Stimulated activated CD4-positive, alpha-beta T cell treated with anti-CD3 and anti-CD28 coated beads, Interleukin-2, amount 100 ng/mL, for 24 hours (primary cell): Measurements from ENCODE around the gene LILRB5.
"Not testable (repeated sequence)": the region's sequence is repeated elsewhere in the genome, so short reads cannot be mapped to it uniquely, and the experiment has no call there.

Experiments used
- DNase-seq, 2 donors: peaks; one replicate each; pipeline ENCODE4 v3.0.0-alpha.2; 2020

The LILRB5 gene

DNA sequence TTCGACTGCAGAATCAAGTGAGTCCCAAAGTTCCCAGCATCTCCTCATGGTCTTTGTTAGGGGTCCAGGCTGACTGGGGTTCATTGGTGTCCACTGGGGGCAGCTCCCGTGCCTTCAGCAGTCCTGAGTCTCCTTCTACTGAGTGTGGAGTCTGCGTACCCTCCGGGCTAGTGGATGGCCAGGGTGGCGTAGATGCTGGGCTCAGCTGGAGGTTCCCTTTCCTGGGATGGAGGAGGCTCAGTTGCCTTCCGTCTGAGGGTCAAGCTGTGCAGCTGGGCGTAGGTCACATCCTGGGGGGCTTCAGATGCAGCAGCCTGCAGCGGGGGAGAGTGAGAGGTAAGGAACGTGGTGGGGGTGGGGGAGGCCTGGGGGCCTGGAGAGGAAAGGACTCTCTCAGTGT, 17.4 kb upstream of the LILRB5 start:
- not testable (repeated sequence) for DNase-seq

DNA sequence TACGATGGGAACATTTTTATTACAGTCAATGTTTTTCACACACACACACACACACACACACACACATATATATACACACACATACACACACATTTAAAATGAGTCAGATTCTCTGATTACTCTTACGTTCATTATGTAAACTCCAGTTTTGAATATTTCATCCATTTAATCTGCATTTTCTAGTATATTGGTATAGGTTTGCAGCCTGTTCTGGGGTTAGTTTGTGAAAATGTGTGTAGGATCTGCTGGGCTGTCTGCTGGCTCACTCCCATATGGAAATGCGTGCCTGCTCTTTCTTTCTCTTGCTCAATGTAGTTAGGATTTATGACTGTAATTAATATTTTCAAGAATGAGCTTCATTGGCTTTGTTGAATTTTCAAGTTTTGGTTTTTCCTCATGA, 16.7 kb upstream of the LILRB5 start:
- no peak for DNase-seq

DNA sequence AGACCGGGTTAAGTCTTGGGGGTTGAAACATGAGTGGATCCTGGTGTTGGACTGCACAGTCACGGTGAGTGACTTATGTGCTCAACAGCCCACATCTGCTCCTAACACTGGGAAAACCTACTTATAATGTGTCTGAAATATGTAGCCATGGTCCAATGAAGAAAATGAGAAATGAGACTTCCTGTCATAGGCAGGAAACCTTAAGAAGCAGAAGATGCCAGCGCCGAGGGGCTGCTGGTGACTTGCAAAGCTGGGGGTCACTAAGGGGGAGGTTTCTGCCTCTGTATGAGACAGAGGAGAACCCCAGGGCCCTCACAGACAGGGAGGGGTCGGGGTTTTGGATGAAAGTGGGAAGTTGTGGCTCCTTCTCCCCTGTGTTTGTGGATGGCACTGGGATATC, 15.1 kb upstream of the LILRB5 start:
- not testable (repeated sequence) for DNase-seq

DNA sequence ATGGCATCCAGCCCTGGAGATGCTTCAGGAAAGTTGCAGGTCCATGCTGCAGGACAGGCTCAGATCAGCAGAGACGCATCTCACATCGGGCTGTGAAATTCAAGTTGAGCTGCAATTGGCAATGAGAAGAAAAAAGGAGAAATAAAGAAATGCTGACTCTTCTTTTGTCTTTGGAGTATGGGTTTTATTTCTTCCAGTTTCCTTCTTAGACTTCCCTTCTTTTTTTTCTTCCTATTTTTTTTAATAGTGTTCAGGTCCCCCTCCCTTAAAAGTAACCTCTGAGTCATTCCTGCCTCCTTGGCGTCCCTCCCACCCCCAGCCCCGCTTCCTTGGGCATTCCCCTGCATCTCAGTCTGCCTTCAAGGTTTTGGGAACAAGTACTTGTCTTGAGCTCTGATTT, 14.5 kb upstream of the LILRB5 start:
- DNase-seq, result not testable (repeated sequence)

DNA sequence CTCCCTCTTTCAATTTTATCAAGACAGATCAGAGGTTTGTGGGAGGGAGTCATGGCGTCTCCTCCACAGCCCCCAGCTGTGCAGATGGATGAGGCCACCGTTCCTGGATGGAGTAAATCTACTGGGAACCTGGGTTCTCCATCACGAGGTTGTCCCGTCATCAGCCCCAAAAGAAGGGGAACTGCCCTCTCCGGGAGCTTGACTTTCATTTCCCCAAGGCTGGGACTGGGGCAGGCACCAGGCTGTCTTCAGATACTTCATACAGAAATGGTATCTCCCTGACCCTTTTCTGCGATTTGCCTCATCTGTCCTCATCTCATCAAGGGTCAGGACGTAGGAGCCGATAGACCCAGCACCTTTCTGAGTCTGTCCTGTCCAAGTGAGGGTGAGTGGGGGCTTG, 14.0 kb upstream of the LILRB5 start:
- no peak for DNase-seq

DNA sequence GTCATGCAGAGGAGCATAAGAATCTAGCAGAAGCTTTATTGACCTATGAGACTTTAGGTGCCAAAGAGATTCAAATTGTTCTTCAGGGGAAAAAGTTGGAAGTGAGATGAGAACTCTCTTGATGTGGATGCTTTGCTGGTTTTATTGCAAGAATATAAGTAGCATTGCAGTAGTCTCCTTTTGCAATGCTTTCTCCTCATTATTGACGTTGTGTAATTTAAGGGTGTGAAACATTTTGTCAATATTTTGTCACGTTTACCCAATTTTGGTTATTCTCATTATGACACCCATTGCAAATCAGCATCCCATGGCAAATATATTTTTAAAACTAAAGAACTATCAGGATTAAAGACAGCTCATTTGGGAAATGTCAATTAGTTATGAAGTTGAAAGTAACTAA, 11.9 kb upstream of the LILRB5 start:
- DNase-seq, result no peak

DNA sequence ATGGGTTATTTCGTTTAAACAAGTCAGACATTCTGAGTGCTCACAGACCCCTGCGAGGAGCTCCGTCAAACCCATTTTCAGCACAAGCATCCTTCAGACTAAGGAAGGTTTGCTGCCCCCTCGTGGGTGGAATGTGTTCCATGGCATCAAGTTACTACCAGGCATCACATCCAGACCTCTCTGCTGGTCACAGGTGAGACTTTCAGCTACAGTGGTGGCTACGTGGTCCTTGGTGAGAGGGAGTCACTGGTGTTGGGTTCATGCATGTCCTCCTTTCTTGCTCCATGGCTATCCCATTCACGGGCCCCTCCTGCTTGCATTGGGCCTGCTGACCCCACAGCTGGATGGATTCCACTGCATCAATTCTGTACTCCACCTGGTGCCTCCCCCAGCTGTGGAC, 9.1 kb upstream of the LILRB5 start:
- peak; percentile 78 to 85 for DNase-seq

DNA sequence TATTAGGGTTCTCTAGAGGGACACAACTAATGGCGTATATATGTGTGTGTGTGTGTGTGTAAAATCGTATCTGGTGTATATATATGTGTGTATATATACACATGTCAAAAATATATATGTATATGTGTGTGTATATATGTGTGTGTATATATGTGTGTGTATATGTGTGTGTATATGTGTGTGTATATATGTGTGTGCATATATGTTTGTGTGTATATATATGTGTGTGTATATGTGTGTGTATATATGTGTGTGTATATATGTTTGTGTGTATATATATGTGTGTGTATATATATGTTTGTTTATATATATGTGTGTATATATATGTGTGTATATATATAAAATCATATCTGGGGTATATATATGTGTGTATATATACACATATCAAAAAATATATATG, 5.4 kb upstream of the LILRB5 start:
- DNase-seq, result no peak

DNA sequence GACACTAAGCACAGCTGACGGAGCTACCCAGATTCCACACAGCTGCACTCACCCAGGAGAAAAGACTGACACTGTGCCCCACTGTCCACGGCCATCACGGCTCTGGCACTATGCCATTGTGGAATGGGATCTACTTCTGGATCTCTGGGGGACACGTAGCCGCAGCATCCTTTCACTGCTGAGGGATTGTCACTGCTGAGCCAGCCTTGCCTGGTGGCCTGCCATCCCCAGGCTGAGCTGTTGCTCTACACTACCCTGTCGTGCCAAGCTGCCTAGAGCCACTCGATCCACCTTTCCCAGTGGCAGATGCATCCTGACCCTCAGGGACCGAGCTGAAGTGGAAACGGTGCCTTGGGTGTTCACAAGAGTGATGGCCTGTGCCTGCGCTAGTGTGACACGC, 5.0 kb upstream of the LILRB5 start:
- no peak for DNase-seq

DNA sequence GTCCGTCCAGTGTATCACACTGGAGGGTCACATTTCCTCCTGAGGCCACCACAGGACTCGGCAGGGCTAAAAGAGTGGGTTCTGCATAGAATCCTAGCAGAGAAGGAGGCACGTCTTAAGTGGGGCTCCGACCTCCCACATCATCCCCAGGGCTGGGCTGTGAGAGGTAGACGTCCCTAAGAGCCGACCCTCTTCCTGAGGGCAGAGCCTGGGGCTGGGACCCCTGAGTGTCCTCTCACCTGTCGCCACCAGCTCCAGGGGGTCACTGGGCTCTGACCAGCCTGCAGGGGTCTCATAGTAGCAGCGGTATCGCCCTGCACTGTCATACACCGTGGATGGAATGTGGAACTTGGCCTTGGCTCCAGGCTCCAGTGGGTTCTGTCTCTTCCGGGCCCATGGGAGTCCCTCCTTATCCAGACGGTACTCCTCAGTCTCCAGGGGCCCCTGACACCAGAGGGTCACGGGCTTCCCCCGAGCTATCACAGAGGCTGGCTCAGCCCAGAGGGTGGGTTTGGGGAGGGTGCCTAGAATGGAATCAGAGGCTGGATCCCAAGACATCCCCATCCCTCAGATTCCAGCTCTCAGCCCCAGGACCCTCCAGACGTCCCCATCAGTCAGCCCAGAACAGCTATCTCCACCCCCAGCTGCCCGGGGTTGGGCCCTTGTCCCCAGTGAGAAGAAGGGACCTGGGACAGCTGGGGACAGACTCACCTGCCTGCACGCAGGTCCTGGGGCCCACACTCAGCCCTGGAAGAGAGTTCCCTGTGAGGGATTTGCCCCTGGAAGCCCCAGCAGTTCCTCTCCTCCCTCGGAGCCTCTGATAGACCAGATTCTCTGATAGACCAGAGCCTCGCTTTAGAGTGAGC, 590 bp downstream of the LILRB5 start:
- DNase-seq, result no peak

DNA sequence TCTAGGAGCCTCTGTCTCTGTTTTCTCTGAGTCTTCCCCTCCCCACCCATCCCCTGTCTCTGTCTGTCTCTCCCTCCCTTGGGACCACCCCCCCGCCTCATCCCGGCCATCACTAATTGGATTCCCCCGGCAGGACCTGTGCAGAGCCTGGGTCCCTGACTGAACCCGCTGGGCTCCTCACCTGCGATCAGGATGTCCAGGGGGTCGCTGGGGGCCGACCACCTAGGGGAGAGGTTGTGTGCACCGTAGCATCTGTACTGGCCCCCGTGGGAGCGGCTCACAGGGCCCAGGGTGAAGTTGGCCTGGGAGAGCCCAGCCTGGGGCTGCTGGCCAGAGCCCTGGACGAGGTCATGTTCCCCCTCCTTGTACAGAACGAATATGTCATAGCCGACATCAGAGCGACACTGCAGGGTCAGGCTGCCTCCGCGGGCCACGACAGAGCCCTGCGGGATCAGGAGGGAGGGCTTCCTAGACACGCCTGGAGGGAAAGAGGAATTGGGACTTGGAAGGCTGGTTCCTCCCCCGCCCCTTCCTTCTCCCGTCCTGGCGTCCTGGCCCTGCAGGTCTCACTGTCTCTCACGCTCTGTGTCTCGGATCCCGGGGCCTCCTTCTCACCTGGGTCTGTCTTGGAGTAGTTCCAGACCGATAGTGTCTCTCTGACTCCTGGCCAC, 1.8 kb downstream of the LILRB5 start:
- no peak for DNase-seq

DNA sequence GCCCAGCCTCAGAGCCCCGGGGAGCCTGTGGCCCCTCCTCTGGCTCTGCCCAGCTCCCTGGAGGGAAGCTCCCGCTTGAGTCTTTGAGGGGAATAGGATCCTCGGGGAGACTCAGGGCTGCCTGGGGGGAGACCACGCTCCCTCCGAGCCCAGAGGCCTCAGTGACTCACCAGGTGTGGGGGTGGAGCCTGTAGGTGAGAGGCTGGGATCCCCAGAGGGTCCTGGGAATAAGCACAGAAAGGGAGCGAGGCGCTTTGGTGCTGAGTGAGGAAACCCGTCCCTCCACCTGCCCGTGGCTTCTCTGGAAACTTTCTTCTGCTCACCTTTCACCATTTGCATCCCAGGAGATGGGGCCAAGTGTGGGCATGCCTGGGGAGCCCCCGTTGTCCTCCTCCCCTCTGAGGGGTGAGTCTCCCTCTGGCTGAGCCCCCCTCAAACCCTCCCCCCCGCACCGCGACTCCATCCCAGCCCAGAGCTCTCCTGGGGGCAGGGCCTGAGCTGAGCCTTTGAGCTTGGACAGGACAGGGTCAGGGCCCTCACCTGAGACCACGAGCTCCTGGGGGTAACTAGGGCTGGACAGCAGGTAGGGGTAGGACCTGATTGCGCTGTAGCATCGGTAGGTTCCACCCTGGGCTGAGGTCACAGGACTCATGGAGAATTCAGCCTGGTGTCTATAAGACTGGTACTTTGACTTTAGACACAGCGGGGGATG, 2.7 kb downstream of the LILRB5 start:
- no peak for DNase-seq

DNA sequence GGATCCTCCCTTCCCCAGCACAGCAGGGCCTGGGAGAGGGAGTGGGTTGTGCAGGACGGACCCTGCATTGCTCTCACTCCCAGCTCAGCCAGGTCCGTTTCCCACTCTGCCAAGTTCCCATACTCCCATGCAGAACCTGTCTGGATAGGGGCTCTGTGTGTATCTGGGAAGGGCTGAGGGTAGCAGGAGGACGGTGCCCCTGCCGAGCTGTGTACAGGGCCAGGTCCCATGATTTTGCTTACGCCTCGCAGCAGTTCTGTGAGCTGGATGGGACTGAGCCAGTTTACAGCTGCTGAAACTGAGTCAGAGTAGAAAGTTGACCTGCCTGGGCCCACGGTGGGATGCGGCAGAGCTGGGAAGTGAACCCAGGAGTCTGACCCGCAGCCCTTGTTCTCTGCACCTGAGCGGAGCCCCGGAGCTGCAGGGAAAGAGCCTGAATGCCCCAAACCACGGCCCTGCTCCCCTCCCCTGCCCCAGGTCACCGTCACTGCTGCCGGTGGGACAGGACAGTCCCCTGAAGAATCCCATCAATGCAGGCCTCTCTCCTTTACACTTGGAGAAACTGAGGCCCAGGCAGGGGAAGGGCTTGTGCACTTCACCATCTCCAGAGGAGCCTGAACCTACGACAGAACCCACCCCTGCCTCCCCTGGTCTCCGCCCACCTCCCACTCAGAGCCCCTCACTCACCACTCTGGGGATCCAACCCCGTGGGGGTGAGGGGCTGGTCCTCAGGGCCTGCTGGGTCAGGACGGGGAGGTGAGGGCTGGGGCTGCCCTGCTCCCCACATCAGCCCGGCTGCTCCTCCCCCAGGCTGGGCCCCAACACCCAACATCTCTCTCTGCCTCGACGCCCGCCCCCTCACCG, 3.5 kb downstream of the LILRB5 start:
- DNase-seq, result no peak

DNA sequence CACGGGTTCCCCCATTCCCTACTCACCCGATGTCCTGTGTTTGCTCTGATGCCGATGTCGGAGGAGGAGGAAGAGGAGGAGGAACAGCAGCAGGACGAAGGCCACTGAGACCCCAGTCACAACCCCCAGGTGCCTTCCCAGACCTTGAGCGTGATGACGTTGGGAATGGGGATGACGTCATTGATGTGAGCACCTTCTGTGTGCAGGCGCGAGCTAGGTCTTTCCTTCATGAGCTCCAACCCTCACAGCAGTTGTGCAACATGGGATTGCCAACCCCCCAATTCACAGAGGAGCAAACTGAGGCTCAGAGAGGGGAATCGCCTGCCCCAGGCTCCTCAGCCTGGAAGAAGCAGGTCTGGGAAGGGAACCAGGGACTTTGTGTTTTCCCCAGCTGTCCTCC, 4.2 kb downstream of the LILRB5 start:
- DNase-seq, result no peak

DNA sequence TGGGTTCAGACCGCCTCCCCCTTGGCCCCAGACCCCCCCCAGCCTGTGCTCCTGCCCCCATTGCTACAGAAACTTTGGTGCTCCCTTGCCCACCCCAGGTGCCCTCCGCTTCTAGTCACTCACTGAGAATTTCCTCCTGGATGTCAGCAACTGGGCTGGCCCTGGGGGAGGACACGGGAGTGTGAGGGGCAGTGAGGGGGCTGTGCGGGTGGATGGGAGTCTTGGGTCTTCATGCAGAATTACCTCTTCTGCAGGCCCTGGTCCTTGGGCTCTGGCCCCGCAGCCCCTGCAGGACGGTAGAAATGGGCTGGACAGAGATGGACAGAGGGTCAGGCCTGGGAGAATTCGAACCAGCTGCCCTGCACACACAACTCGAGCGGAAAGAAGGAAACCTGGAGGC, 4.8 kb downstream of the LILRB5 start:
- no peak for DNase-seq

DNA sequence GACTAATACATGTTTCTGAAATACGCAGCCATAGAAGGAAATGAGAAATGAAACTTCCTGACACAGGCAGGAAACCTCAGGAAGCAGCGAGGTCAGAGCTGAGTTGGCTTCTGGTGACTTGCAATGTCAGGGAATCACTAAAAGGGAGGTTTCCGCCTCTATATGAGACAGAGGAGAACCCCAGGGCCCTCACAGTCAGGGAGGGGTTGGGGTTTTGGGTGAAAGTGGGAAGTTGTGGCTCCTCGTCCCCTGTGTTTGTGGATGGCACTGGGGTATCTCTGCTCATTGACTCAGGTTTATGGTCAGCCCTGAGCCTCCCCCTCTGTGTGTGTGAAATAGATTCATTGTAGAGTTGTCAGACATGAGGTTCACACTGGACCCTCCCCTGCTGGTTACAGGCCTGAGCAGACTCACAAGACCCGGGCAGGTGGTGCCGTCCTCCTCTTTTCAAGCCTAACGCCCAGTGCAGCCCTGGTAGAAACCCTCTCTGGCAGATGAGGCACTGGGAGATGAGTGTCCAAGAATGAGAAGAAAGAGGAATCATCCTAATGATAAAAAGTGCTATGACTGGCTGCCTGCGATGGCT, 9.0 kb downstream of the LILRB5 start:
- peak; percentile 34 to 47 for DNase-seq

DNA sequence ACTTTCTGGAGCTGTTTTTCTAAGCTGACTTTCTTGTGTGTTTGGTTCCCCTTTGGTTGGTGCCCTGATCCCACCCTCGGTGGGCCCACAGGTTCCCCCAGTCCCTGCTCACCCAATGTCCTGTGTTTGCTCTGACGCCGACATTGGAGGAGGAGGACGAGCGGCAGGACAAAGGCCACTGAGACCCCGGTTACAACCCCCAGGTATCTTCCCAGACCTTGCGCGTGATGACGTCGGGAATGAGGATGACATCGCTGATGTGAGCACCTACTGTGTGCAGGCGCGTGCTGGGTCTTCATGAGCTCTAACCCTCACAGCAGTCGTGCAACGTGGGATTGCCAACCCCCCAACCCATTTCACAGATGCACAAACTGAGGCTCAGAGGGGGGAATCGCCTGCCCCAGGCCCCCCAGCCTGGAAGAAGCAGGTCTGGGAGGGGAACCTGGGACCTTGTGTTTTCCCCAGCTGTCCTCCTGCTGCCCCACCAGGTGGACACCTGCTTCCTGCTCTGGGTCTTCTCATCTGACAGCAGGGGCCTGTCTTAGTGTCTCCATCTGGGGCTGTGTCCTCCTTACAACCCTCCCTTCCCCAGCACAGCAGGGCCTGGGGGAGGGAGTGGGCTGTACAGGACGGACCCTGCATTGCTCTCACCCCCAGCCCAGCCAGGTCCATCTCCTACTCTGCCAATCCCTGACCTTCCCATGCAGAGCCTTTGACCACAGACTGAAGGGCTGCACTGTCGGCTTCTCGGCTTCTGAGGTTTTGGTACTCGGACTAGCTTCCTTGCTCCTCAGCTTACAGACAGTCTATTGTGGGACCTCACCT, 9.8 kb downstream of the LILRB5 start:
- no peak for DNase-seq

DNA sequence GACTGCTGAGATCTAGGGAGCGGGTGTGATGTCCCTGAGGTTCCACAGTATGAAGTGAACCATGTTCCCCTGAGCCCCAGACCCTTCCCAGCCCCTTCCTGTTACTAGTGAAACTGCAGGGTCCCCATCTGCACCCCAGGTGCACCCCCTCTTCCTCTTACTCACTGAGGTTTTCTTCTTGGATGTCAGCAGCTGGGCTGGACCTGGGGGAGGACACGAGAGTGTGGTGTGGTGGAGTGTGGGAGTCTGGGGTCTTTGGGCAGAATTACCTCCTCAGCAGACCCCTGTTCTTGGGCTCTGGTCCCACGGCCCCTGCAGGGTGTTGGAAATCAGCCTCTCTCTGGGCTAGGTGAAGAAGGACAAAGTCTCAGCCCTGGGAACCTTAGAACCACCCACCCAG, 11.1 kb downstream of the LILRB5 start:
- no peak for DNase-seq

DNA sequence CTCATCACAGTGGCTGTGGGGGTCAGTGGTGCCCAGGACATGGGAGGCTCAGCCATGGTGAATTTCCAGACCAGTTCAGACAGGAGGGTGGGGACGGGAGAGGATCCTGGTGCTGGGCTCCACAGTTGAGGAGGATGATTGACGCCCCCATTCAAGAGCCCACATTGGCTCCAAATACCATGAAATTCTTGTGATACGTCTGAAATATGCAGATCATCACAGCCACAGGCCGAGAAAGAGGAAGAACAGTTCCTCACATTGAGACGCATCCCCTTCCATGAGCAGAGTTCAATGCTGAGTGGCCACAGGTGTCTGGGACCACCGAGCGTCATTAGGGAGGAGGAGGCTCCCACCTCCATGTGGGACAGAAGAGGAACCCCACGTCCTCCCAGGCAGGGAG, 13.3 kb downstream of the LILRB5 start:
- DNase-seq, result not testable (repeated sequence)

DNA sequence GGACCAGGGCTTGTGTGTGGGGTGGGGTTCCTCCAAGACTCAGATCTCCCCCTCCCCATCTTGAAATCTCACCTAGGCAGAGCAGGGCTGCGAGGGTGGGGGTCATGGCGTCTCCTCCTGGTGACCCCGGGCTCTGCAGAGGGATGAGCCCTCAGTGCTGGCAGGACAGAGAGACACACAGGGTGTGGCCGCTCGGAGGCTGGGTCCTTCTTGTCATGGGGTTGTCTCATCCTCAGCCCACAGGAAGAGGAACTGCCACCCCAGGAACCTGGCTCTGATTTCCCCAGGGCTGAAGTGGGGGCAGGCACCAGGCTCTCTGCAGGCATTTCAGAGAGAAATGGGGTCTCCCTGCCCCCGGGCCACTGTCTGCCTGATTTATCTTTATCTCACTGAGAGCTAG, 14.4 kb downstream of the LILRB5 start, which contains the start of gene LILRA6:
Gene LILRA6 (minus strand): TSS at position 145 of the 400 bp plus-strand sequence.
- DNase-seq, result not testable (repeated sequence)

DNA sequence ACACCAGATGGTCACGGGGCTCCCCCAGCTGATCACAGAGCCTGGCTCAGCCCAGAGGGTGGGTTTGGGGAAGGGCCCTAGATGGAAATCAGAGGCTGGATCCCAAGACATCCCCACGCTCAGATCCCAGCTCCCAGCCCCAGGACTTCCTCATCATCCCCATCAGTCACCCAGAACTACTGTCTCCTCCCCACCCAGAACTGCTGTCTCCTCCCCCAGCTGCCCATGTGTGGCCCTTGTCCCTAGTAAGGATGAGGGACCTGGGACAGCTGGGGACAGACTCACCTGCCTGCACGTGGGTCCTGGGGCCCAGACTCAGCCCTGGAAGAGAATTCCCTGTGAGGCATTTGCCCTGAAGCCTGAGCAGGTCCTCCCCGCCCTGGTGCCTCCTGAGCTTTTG, 14.8 kb downstream of the LILRB5 start:
- DNase-seq, result not testable (repeated sequence)
